ENCODE data around the gene KLK12. TPM values are rescaled to one million over a fixed set of nuclear protein-coding genes. Genes with fewer than 3 reads are reported as not detected.

The KLK12 gene
- total RNA-seq, 3 donors from 2014 or later: not detected

Other genes with a start within 250 kb of the KLK12 start
- gene ACP4, start 244.6 kb downstream of the KLK12 start, total RNA-seq: not detected
- under 1 TPM in 2 of 3 donors, not detected in 1; 0.33 to 0.44 TPM for gene KLK1, start 211.2 kb downstream of the KLK12 start, total RNA-seq
- not detected for gene KLK15, start 201.4 kb downstream of the KLK12 start, total RNA-seq
- 10 to 100 TPM in 1 of 3 donors, under 1 TPM in 1, not detected in 1; 0.32 to 45.2 TPM for gene KLK3, start 180.1 kb downstream of the KLK12 start, total RNA-seq
- 10 to 100 TPM in 1 of 3 donors, under 1 TPM in 2; 0.44 to 14.7 (median 0.48) TPM for gene KLK2, start 161.6 kb downstream of the KLK12 start, total RNA-seq
- gene KLK4, start 123.6 kb downstream of the KLK12 start, total RNA-seq: not detected
- gene KLK5, start 82.0 kb downstream of the KLK12 start, total RNA-seq: 100 to 1,000 TPM in 1 of 3 donors, 10 to 100 TPM in 1, not detected in 1; 16.1 to 182 TPM
- 10 to 100 TPM in 1 of 3 donors, under 1 TPM in 1, not detected in 1; 0.98 to 14.8 TPM for gene KLK6, start 65.4 kb downstream of the KLK12 start, total RNA-seq
- gene KLK7, start 51.1 kb downstream of the KLK12 start, total RNA-seq: 100 to 1,000 TPM in 1 of 3 donors, 1 to 10 TPM in 1, not detected in 1; 7.5 to 103 TPM
- gene KLK8, start 33.4 kb downstream of the KLK12 start, total RNA-seq: 10 to 100 TPM in 2 of 3 donors, not detected in 1; 13.4 to 46.2 TPM
- gene KLK10, start 15.3 kb downstream of the KLK12 start, total RNA-seq: 10 to 100 TPM in 1 of 3 donors, 1 to 10 TPM in 1, not detected in 1; 3.3 to 13.9 TPM
- gene KLK11, start 8.4 kb downstream of the KLK12 start, total RNA-seq: 10 to 100 TPM in 1 of 3 donors, 1 to 10 TPM in 1, not detected in 1; 5.6 to 21.1 TPM
- gene KLK13, start 30.1 kb upstream of the KLK12 start, total RNA-seq: not detected
- under 1 TPM in 1 of 3 donors, not detected in 2; 0.98 TPM for gene KLK14, start 47.9 kb upstream of the KLK12 start, total RNA-seq
- 10 to 100 TPM in 1 of 3 donors, 1 to 10 TPM in 2; 5.6 to 10.1 (median 9.2) TPM for gene CTU1, start 73.4 kb upstream of the KLK12 start, total RNA-seq
- gene SIGLEC9, start 89.9 kb upstream of the KLK12 start, total RNA-seq: 1 to 10 TPM; 3.4 to 7.0 (median 4.3) TPM
- 1 to 10 TPM in 2 of 3 donors, under 1 TPM in 1; 0.98 to 3.2 (median 1.8) TPM for gene SIGLEC7, start 107.3 kb upstream of the KLK12 start, total RNA-seq
- gene CD33, start 190.1 kb upstream of the KLK12 start, total RNA-seq: 10 to 100 TPM in 1 of 3 donors, 1 to 10 TPM in 2; 2.9 to 17.1 (median 6.3) TPM
- gene SIGLECL1, start 216.1 kb upstream of the KLK12 start, total RNA-seq: not detected